HCT116 (cell line): ENCODE measurements around the gene CDK13. TPM values are rescaled to one million over a fixed set of nuclear protein-coding genes. Genes with fewer than 3 reads are reported as not detected.

Source experiments
- ATAC-seq: fragments of 200-7000 bp; cut with Tn5 transposase; 2 replicates; pipeline ENCODE4 v1.9.1; 2020; ENCODE audit warnings: mild to moderate bottlenecking, moderate library complexity
- BruUV-seq: library from RNA; stranded (reverse); fragments of 400-500 nt; replicated peaks from 2 replicates; lab custom pipeline; 2021; lab: Mats Ljungman, UMichigan
- CTCF ChIA-PET: fragments of 300-600 bp; sonication (Branson Sonifier 250); formaldehyde crosslinking; loops from one replicate; lab custom pipeline; 2021; ENCODE audit warnings: antibody characterized with exemption; lab: Charles Lee
- POLR2A ChIA-PET: fragments of 300-600, 350-600 bp; sonication (Branson Sonifier 250); formaldehyde crosslinking; loops from one replicate; lab custom pipeline; 2021; ENCODE audit warnings: antibody characterized with exemption; lab: Charles Lee
- RAD21 ChIA-PET, 2 experiments: fragments of 300-600 bp; sonication (Branson Sonifier 250); formaldehyde crosslinking; loops; one replicate each; lab custom pipeline; 2023; ENCODE audit warnings: low total read pairs in 2 of 2; ENCODE audit not compliant: uncharacterized antibody in 2 of 2, unreplicated experiment in 2 of 2, low non-redundant PET in 1 of 2; lab: Charles Lee
- DNase-seq: peaks from one replicate; pipeline ENCODE4 v3.0.0-alpha.2; 2010; ENCODE audit warnings: low read depth, low spot score
- H2AFZ ChIP-seq: fragments of 200-600 bp; shearing (Covaris generic), sonication (generic); 2 replicates; pipeline ENCODE4 v1.6.1; 2017; ENCODE audit warnings: low read depth, mixed run types, mixed read lengths, antibody characterized with exemption, low read length; ENCODE audit not compliant: poor library complexity, severe bottlenecking
- H3K27ac ChIP-seq: 2 replicates; pipeline ENCODE4 v1.5.1; 2012; ENCODE audit warnings: low read depth, low read length
- H3K27me3 ChIP-seq: fragments of 200-600 bp; sonication (generic); 2 replicates; pipeline ENCODE4 v1.6.1; 2016; ENCODE audit warnings: mixed run types, low read length, mixed read lengths; ENCODE audit not compliant: insufficient read depth
- H3K36me3 ChIP-seq, 2 experiments: fragments of 200-500 bp in 1 of 2; fragments of 200-600 bp in 1 of 2; sonication (Bioruptor generic) in 1 of 2; sonication (generic) in 1 of 2; 2 replicates each; pipeline versions ENCODE4 v1.5.1 to v1.6.1; 2014 to 2016; ENCODE audit warnings: low read length in 2 of 2, inconsistent platforms in 1 of 2, mixed read lengths in 1 of 2, mixed run types in 1 of 2; ENCODE audit not compliant: insufficient read depth in 2 of 2, control insufficient read depth in 1 of 2
- H3K4me1 ChIP-seq, 2 experiments: fragments of 200-600 bp in 1 of 2; sonication (generic) in 1 of 2; 2 replicates each; pipeline versions ENCODE4 v1.5.1 to v1.6.1; 2012 to 2017; ENCODE audit warnings: low read length in 2 of 2, inconsistent platforms in 1 of 2, mild to moderate bottlenecking in 1 of 2, mixed read lengths in 1 of 2, mixed run types in 1 of 2, moderate library complexity in 1 of 2; ENCODE audit not compliant: insufficient read depth in 2 of 2, control insufficient read depth in 1 of 2
- H3K4me2 ChIP-seq: fragments of 200-600 bp; sonication (generic); 2 replicates; pipeline ENCODE4 v1.6.1; 2017; ENCODE audit warnings: mixed run types, low read length, mixed read lengths
- H3K4me3 ChIP-seq, 2 experiments: fragments of 200-600 bp in 1 of 2; sonication (generic) in 1 of 2; replicated peaks in 1 of 2; 2 replicates each; pipeline ENCODE4 v1.5.1; 2011 to 2016; ENCODE audit warnings: low read length in 2 of 2, control low read depth in 1 of 2, low read depth in 1 of 2, mild to moderate bottlenecking in 1 of 2, mixed read lengths in 1 of 2, mixed run types in 1 of 2
- H3K79me2 ChIP-seq: fragments of 200-600 bp; sonication (generic); 2 replicates; pipeline ENCODE4 v1.6.1; 2017; ENCODE audit warnings: mild to moderate bottlenecking, mixed run types, low read length, moderate library complexity, mixed read lengths; ENCODE audit not compliant: insufficient read depth
- H3K9ac ChIP-seq: fragments of 200-600 bp; sonication (generic); 2 replicates; pipeline ENCODE4 v1.6.1; 2016; ENCODE audit warnings: low read length, mixed read lengths
- H3K9me2 ChIP-seq: fragments of 200-600 bp; sonication (generic), shearing (Covaris generic); 2 replicates; pipeline ENCODE4 v1.6.1; 2017; ENCODE audit warnings: mixed run types, mild to moderate bottlenecking, moderate library complexity; ENCODE audit not compliant: insufficient read depth
- H3K9me3 ChIP-seq, 2 experiments: fragments of 200-500 bp in 1 of 2; fragments of 200-600 bp in 1 of 2; sonication (Bioruptor generic) in 1 of 2; sonication (generic) in 1 of 2; 2 replicates each; pipeline ENCODE4 v1.6.1; 2014 to 2017; ENCODE audit warnings: low read length in 2 of 2, mixed read lengths in 2 of 2, inconsistent platforms in 1 of 2, low read depth in 1 of 2, mild to moderate bottlenecking in 1 of 2, mixed run types in 1 of 2, moderate library complexity in 1 of 2; ENCODE audit not compliant: control insufficient read depth in 1 of 2, insufficient read depth in 1 of 2
- H4K20me1 ChIP-seq: fragments of 200-600 bp; sonication (generic), shearing (Covaris generic); 2 replicates; pipeline ENCODE4 v1.6.1; 2017; ENCODE audit warnings: mixed run types, mild to moderate bottlenecking, moderate library complexity; ENCODE audit not compliant: insufficient read depth
- CBX3 ChIP-seq: IDR thresholded peaks from 2 replicates; pipeline ENCODE4 v1.6.1; 2012; ENCODE audit warnings: low read depth
- CEBPB ChIP-seq: IDR thresholded peaks from 2 replicates; pipeline ENCODE4 v1.6.1; 2012; ENCODE audit warnings: low read depth
- CTCF ChIP-seq, 3 experiments: fragments of 200-600 bp in 1 of 3; sonication (generic) in 1 of 3; IDR thresholded peaks in 2 of 3; conservative IDR thresholded peaks in 1 of 3; 2 replicates each; pipeline ENCODE4 v1.5.1; 2012 to 2017; ENCODE audit warnings: low read depth in 2 of 3, low read length in 2 of 3, antibody characterized with exemption in 1 of 3, borderline replicate concordance in 1 of 3, control low read depth in 1 of 3, mild to moderate bottlenecking in 1 of 3, mixed read lengths in 1 of 3, mixed run types in 1 of 3, moderate library complexity in 1 of 3; ENCODE audit not compliant: insufficient read depth in 1 of 3
- ELF1 ChIP-seq: IDR thresholded peaks from 2 replicates; pipeline ENCODE4 v1.6.1; 2012; ENCODE audit warnings: low read depth, borderline replicate concordance
- EZH2phosphoT487 ChIP-seq: fragments of 200-600 bp; IDR thresholded peaks from 2 replicates; pipeline ENCODE4 v1.6.1; 2018; ENCODE audit warnings: antibody characterized with exemption, borderline replicate concordance
- JUND ChIP-seq: IDR thresholded peaks from 2 replicates; pipeline ENCODE4 v1.6.1; 2012
- MAX ChIP-seq: IDR thresholded peaks from 2 replicates; pipeline ENCODE4 v1.6.1; 2012
- POLR2A ChIP-seq: IDR thresholded peaks from 2 replicates; pipeline ENCODE4 v1.7.0; 2011; ENCODE audit warnings: borderline replicate concordance; ENCODE audit not compliant: insufficient read depth, insufficient read length; ENCODE audit errors: extremely low read depth
- RAD21 ChIP-seq: IDR thresholded peaks from 2 replicates; pipeline ENCODE4 v1.6.1; 2012; ENCODE audit warnings: low read depth, mild to moderate bottlenecking
- REST ChIP-seq: IDR thresholded peaks from 2 replicates; pipeline ENCODE4 v1.6.1; 2012; ENCODE audit warnings: low read depth
- TCF7L2 ChIP-seq: IDR thresholded peaks from 2 replicates; pipeline ENCODE4 v1.7.0; 2011; ENCODE audit warnings: borderline replicate concordance, inconsistent platforms; ENCODE audit not compliant: insufficient read depth, insufficient read length; ENCODE audit errors: extremely low read depth
- YY1 ChIP-seq: IDR thresholded peaks from 2 replicates; pipeline ENCODE4 v1.6.1; 2011; ENCODE audit warnings: low read length, low read depth, moderate library complexity, mild to moderate bottlenecking; ENCODE audit not compliant: insufficient replicate concordance; ENCODE audit errors: extremely low read depth
- ZBTB33 ChIP-seq: IDR thresholded peaks from 2 replicates; pipeline ENCODE4 v1.6.1; 2011; ENCODE audit warnings: mild to moderate bottlenecking, low read length, moderate library complexity; ENCODE audit not compliant: insufficient replicate concordance; ENCODE audit errors: extremely low read depth
- ZFX ChIP-seq: fragments of 450-650 bp; IDR thresholded peaks from 2 replicates; pipeline ENCODE4 v1.6.1; 2017
- ZNF274 ChIP-seq: fragments of 200-500 bp; sonication (Bioruptor generic); IDR thresholded peaks from 2 replicates; pipeline ENCODE4 v1.6.1; 2014; ENCODE audit warnings: mild to moderate bottlenecking, low read depth, low read length, inconsistent platforms
- intact Hi-C: fragments of 100-400 bp; cut with micrococcal nuclease; formaldehyde crosslinking; loops from 2 replicates; pipeline ENCODE4 v1.10.0; 2022
- total RNA-seq: library from RNA; stranded (reverse); gene quantifications from one replicate; pipeline ENCODE4 v1.2.1, GENCODE V29; 2021; ENCODE audit not compliant: unreplicated experiment
- TF ChIP-seq, protein P1 (sequence below): IDR thresholded peaks from 2 replicates; pipeline ENCODE4 v1.6.1; 2012

The CDK13 gene
- total RNA-seq, 1 experiment from 2014 or later: 28.8 TPM

- TF ChIP-seq CTCF (IDR thresholded peaks at IDR 0.05 in 2 of 3, conservative IDR thresholded peaks at IDR 0.05 in 1 of 3; ENCODE audit: borderline replicate concordance in 1 of 3, insufficient read depth in 1 of 3, low read depth in 2 of 3, low read length in 2 of 3) (no peak), ELF1 (no peak)
These were observed 37.7 kb downstream of the CDK13 start (continued) for GRCh38 chr7:39987641-39988347.

DNA sequence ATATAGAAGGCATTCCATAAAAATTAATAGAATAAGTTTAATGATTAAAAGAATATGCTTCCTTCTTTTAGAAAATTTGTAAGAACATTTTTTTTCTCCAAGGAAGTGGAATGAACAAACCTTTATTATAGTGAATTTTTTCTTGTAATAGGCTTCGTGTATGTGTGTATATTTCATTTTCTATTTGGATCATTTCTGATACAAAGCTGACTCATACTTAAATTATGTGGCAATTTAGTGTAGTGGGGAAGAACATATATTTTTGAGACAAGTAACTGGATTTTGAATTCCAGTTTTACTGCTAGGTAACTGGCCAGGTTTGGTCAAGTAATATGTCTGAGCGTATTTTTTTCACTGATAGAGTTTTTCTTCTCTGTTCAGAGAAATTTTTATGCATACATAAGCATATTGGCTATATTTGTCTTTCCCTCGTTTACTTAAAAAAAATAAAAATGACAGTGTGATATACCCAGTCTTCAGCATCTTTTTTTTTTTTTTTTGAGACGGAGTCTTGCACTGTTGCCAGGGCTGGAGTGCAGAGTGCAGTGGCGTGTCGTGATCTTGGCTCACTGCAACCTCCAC, 50.8 kb downstream of the CDK13 start:
- DNase-seq (no peak), ATAC-seq (no peak)
- ChIA-PET CTCF (no interaction called here), RAD21 (no interaction called here), POLR2A (interaction anchor here (0.6 kb wide), 1 partner anchor 19 kb away, joined by 3 read pairs; no protein-coding TSS in a partner anchor)
- Histone ChIP-seq H3K79me2 (peaks cover 41% of the 10 kb centered on the region), H3K4me1 (no peaks in the 10 kb centered on the region), H3K36me3 (peaks cover 0 to 3% of the 10 kb centered on the region in 2 experiments; a peak in 1 of 4 replicates), H3K4me2 (no peak overlapping the region), H4K20me1 (no peaks in the 10 kb centered on the region), H3K9me2 (no peaks in the 10 kb centered on the region), H3K9ac (no peak overlapping the region), H2AFZ (no peak overlapping the region), H3K4me3 (no peak overlapping the region), H3K27ac (no peak overlapping the region), H3K9me3 (no peaks in the 10 kb centered on the region), H3K27me3 (no peaks in the 10 kb centered on the region)
- no TSS peak for BruUV-seq
- intact Hi-C loops: no loop called here
- TF ChIP-seq EZH2phosphoT487: no peak
- no peak for TF ChIP-seq ZNF274
- no peak for TF ChIP-seq ZFX
- no peak for TF ChIP-seq REST
- TF ChIP-seq RAD21: no peak
- TF ChIP-seq TCF7L2: no peak
- no peak for TF ChIP-seq CBX3
- no peak for TF ChIP-seq POLR2A
- TF ChIP-seq ZBTB33: no peak
- no peak for TF ChIP-seq JUND
- TF ChIP-seq CEBPB: no peak
- TF ChIP-seq YY1: no peak
- TF ChIP-seq, protein P1, sequence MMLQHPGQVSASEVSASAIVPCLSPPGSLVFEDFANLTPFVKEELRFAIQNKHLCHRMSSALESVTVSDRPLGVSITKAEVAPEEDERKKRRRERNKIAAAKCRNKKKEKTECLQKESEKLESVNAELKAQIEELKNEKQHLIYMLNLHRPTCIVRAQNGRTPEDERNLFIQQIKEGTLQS: no peak
- no peak for TF ChIP-seq MAX
